KMS-11 (cell line): ENCODE data around the gene OGG1.

Source experiments
- H2AFZ ChIP-seq: fragments of 200-600 bp; sonication (generic); 2 replicates; pipeline ENCODE4 v1.6.1; 2016; ENCODE audit warnings: antibody characterized with exemption, mixed run types, low read depth
- H3K27ac ChIP-seq: fragments of 200-600 bp; sonication (generic); 2 replicates; pipeline ENCODE4 v1.6.1; 2016; ENCODE audit warnings: mild to moderate bottlenecking, mixed run types
- H3K27me3 ChIP-seq: fragments of 200-600 bp; sonication (generic); 2 replicates; pipeline ENCODE4 v1.6.1; 2017; ENCODE audit warnings: mild to moderate bottlenecking, low read depth, mixed run types, moderate library complexity; ENCODE audit not compliant: insufficient read depth
- H3K36me3 ChIP-seq: fragments of 200-600 bp; sonication (generic); 2 replicates; pipeline ENCODE4 v1.6.1; 2017; ENCODE audit warnings: mild to moderate bottlenecking, mixed run types; ENCODE audit not compliant: insufficient read depth
- H3K4me1 ChIP-seq: fragments of 200-600 bp; sonication (generic); 2 replicates; pipeline ENCODE4 v1.6.1; 2016; ENCODE audit warnings: mild to moderate bottlenecking, low read depth, mixed run types; ENCODE audit not compliant: poor library complexity, severe bottlenecking
- H3K4me2 ChIP-seq: fragments of 200-600 bp; sonication (generic); 2 replicates; pipeline ENCODE4 v1.7.0; 2016; ENCODE audit warnings: mild to moderate bottlenecking, mixed run types
- H3K4me3 ChIP-seq: fragments of 200-600 bp; sonication (generic); IDR thresholded peaks from 2 replicates; pipeline ENCODE4 v1.6.1; 2017; ENCODE audit warnings: low read depth, low read length, mixed read lengths; ENCODE audit not compliant: insufficient read depth
- H3K79me2 ChIP-seq: fragments of 200-600 bp; sonication (generic); 2 replicates; pipeline ENCODE4 v1.6.1; 2016; ENCODE audit warnings: low read depth, mixed run types; ENCODE audit not compliant: insufficient read depth
- H3K9ac ChIP-seq: fragments of 200-600 bp; sonication (generic); 2 replicates; pipeline ENCODE4 v1.6.1; 2016; ENCODE audit warnings: mild to moderate bottlenecking, mixed run types
- H4K20me1 ChIP-seq: fragments of 200-600 bp; sonication (generic); 2 replicates; pipeline ENCODE4 v1.6.1; 2016; ENCODE audit warnings: mild to moderate bottlenecking, mixed run types; ENCODE audit not compliant: insufficient read depth
- TF ChIP-seq, protein P1 (sequence below): fragments of 200-600 bp; sonication (generic); conservative IDR thresholded peaks from 2 replicates; pipeline ENCODE4 v1.6.1; 2017; ENCODE audit warnings: low read depth, mild to moderate bottlenecking, antibody characterized with exemption, low read length, moderate library complexity, mixed read lengths

OGG1 gene

DNA sequence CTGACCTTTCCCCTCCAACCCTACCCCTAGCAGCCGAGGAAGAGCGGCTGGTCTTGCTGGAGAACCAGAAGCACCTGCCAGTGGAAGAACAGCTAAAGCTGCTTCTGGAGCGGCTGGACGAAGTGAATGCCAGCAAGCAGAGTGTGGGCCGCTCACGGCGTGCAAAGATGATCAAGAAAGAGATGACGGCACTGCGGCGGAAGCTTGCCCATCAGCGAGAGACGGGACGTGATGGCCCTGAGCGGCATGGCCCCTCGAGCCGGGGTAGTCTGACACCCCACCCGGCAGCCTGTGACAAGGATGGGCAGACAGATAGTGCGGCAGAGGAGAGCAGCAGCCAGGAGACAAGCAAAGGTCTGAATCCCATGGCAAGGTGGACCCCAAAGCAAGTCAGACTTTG, 6.2 kb upstream of the OGG1 start:
- TF ChIP-seq, protein P1, sequence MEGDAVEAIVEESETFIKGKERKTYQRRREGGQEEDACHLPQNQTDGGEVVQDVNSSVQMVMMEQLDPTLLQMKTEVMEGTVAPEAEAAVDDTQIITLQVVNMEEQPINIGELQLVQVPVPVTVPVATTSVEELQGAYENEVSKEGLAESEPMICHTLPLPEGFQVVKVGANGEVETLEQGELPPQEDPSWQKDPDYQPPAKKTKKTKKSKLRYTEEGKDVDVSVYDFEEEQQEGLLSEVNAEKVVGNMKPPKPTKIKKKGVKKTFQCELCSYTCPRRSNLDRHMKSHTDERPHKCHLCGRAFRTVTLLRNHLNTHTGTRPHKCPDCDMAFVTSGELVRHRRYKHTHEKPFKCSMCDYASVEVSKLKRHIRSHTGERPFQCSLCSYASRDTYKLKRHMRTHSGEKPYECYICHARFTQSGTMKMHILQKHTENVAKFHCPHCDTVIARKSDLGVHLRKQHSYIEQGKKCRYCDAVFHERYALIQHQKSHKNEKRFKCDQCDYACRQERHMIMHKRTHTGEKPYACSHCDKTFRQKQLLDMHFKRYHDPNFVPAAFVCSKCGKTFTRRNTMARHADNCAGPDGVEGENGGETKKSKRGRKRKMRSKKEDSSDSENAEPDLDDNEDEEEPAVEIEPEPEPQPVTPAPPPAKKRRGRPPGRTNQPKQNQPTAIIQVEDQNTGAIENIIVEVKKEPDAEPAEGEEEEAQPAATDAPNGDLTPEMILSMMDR = no peak
- H3K79me2 ChIP-seq = no peaks in the 10 kb centered on the region
- H4K20me1 ChIP-seq = no peaks in the 10 kb centered on the region
- H3K9ac ChIP-seq = no peak overlapping the region
- no peaks in the 10 kb centered on the region for H3K4me1 ChIP-seq
- H3K4me3 ChIP-seq = no peak overlapping the region
- no peaks in the 10 kb centered on the region for H3K36me3 ChIP-seq
- no peak overlapping the region for H3K4me2 ChIP-seq
- no peaks in the 10 kb centered on the region for H3K27me3 ChIP-seq
- H2AFZ ChIP-seq = no peak overlapping the region
- H3K27ac ChIP-seq = no peak overlapping the region

- Histone ChIP-seq H2AFZ (no peak overlapping the region), H3K36me3 (no peaks in the 10 kb centered on the region), H3K4me2 (no peak overlapping the region), H3K27me3 (no peaks in the 10 kb centered on the region), H4K20me1 (no peaks in the 10 kb centered on the region), H3K27ac (no peak overlapping the region), H3K4me1 (peaks cover 2% of the 10 kb centered on the region), H3K79me2 (no peaks in the 10 kb centered on the region), H3K4me3 (no peak overlapping the region), H3K9ac (no peak overlapping the region)
- TF ChIP-seq, protein P1 = no peak
These were observed 5.6 kb upstream of the OGG1 start for GRCh38 chr3:9744162-9744561.

DNA sequence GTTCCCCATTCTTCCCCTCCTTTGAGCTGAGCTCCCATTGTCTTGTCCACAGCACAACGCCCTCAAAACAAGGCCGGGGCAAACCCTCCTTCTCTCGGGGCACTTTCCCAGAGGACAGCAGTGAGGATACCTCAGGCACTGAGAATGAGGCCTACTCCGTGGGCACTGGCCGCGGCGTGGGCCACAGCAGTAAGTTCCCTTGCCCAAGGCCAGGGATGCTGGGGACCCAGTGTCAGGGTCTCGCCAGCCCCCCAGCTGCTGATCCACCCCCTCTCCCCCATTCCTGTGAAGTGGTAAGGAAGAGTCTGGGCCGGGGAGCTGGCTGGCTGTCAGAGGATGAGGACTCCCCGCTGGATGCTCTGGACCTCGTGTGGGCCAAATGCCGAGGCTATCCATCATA, 4.2 kb upstream of the OGG1 start:
- no peak overlapping the region for H3K4me3 ChIP-seq
- no peaks in the 10 kb centered on the region for H3K36me3 ChIP-seq
- TF ChIP-seq, protein P1 = no peak
- no peak overlapping the region for H2AFZ ChIP-seq
- no peak overlapping the region for H3K9ac ChIP-seq
- H3K27ac ChIP-seq = no peak overlapping the region
- peaks cover 4% of the 10 kb centered on the region for H3K4me1 ChIP-seq
- no peaks in the 10 kb centered on the region for H3K79me2 ChIP-seq
- no peak overlapping the region for H3K4me2 ChIP-seq
- no peaks in the 10 kb centered on the region for H4K20me1 ChIP-seq
- no peaks in the 10 kb centered on the region for H3K27me3 ChIP-seq

DNA sequence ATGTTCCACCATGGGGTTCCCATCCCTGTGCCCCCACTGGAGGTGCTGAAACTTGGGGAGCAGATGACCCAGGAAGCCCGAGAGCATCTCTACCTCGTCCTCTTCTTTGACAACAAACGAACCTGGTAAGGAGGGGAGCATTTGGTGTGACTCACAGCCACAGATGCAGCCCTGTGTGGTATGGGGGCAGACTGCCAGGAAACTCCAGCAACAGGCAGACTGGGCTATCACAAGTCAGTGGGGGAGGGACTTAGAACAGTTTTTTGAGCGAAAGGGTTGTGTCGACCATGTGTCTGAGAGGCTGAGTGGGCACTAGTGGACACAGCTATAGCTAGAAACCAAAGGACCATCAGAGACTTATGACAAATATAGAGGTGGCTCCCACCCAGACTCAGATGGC, 3.4 kb upstream of the OGG1 start:
- Histone ChIP-seq H3K4me1 (peaks cover 4% of the 10 kb centered on the region), H3K27ac (no peak overlapping the region), H3K27me3 (no peaks in the 10 kb centered on the region), H3K4me2 (no peak overlapping the region), H3K4me3 (no peak overlapping the region), H3K36me3 (no peaks in the 10 kb centered on the region), H3K79me2 (no peaks in the 10 kb centered on the region), H3K9ac (no peak overlapping the region), H4K20me1 (no peaks in the 10 kb centered on the region), H2AFZ (no peak overlapping the region)
- TF ChIP-seq, protein P1 = no peak
